A549 (cell line): ENCODE results near the gene NAPA.

ENCODE experiments used
- BHLHE40 ChIP-seq: IDR thresholded peaks from 2 replicates; pipeline ENCODE4 v1.6.1; 2012; ENCODE audit warnings: low read depth, low read length, inconsistent platforms
- CHD2 ChIP-seq: fragments of 150-350 bp; IDR thresholded peaks from 2 replicates; pipeline ENCODE4 v1.6.1; 2014; ENCODE audit warnings: low read length; ENCODE audit not compliant: partially characterized antibody
- CTCF ChIP-seq: fragments of >200 bp; sonication (Bioruptor Twin); formaldehyde crosslinking; IDR thresholded peaks from 3 replicates; pipeline ENCODE4 v1.5.1; 2016
- HOXA7 ChIP-seq: fragments of 250-450 bp; sonication (Bioruptor Pico); IDR thresholded peaks from 2 replicates; pipeline ENCODE4 v1.5.0; 2020; ENCODE audit warnings: mild to moderate bottlenecking, moderate library complexity
- JUNB ChIP-seq: fragments of >200 bp; sonication (Bioruptor Twin); formaldehyde crosslinking; IDR thresholded peaks from 2 replicates; pipeline ENCODE4 v1.6.1; 2016
- MAX ChIP-seq: IDR thresholded peaks from 2 replicates; pipeline ENCODE4 v1.6.1; 2012
- MYC ChIP-seq: IDR thresholded peaks from 2 replicates; pipeline ENCODE4 v1.6.1; 2012; ENCODE audit warnings: mild to moderate bottlenecking, inconsistent platforms, low read length, improper control_type of control experiment, borderline replicate concordance
- NFE2L2 ChIP-seq: fragments of 150-350 bp; conservative IDR thresholded peaks from 2 replicates; pipeline ENCODE4 v1.6.1; 2014; ENCODE audit warnings: low read length
- POLR2A ChIP-seq: IDR thresholded peaks from 2 replicates; pipeline ENCODE4 v1.6.1; 2012; ENCODE audit warnings: mild to moderate bottlenecking, low read length
- REST ChIP-seq: fragments of 200-600 bp; sonication (generic); IDR thresholded peaks from 2 replicates; pipeline ENCODE4 v1.6.1; 2016; ENCODE audit warnings: antibody characterized with exemption, mild to moderate bottlenecking, moderate library complexity
- ZC3H11A ChIP-seq: fragments of 450-650 bp; IDR thresholded peaks from 2 replicates; pipeline ENCODE4 v1.6.1; 2014; ENCODE audit warnings: antibody characterized with exemption, mild to moderate bottlenecking
- ZSCAN20 ChIP-seq: fragments of 250-450 bp; sonication (Bioruptor Pico); IDR thresholded peaks from 2 replicates; pipeline ENCODE4 v1.8.0; 2022; ENCODE audit warnings: mild to moderate bottlenecking, moderate library complexity

GRCh38 chr19:47510516-47511127 is 4.2 kb downstream of the NAPA start:
- TF ChIP-seq CTCF (no peak), BHLHE40 (no peak), POLR2A (no peak), HOXA7 (no peak), NFE2L2 (no peak), MAX (no peak), REST (no peak), JUNB (no peak), MYC (no peak), ZSCAN20 (CRISPR knock-in tag) (no peak), ZC3H11A (no peak), CHD2 (no peak)
